Endothelial cell of umbilical vein (primary cell): Measurements from ENCODE around the gene RSRC1. TPM values are rescaled to one million over a fixed set of nuclear protein-coding genes. Genes with fewer than 3 reads are reported as not detected.

Experiments
- BruUV-seq: library from RNA; stranded (reverse); fragments of 400-500 nt; replicated peaks from 2 replicates; lab custom pipeline; 2021; lab: Mats Ljungman, UMichigan
- CTCF ChIA-PET: fragments of 300-600, 350-600 bp; sonication (Branson Sonifier 250); formaldehyde crosslinking; loops from one replicate; lab custom pipeline; 2021; ENCODE audit warnings: antibody characterized with exemption, inconsistent platforms; lab: Charles Lee
- POLR2A ChIA-PET: fragments of 300-600, 350-600 bp; sonication (Branson Sonifier 250); formaldehyde crosslinking; loops from one replicate; lab custom pipeline; 2021; ENCODE audit warnings: antibody characterized with exemption, inconsistent platforms; lab: Charles Lee
- DNase-seq: peaks from one replicate; pipeline ENCODE4 v3.0.0-alpha.2; 2011; ENCODE audit warnings: low read depth, low spot score
- FAIRE-seq: peaks from 2 replicates; lab custom pipeline; 2011; peaks lifted over from hg19 to GRCh38; lab: Jason Lieb, UNC
- H2AFZ ChIP-seq: 2 replicates; pipeline ENCODE4 v1.6.0; 2012; ENCODE audit warnings: low read depth, low read length, control low read depth, inconsistent platforms
- H3K27ac ChIP-seq: 2 replicates; pipeline ENCODE4 v1.5.1; 2011; ENCODE audit warnings: low read depth, mild to moderate bottlenecking, control low read depth, low read length, moderate library complexity; ENCODE audit not compliant: insufficient read depth
- H3K27me3 ChIP-seq, 2 experiments: 2 replicates each; pipeline versions ENCODE4 v1.6.0 to v1.6.1; 2011; ENCODE audit warnings: low read length in 2 of 2, mixed read lengths in 1 of 2; ENCODE audit not compliant: control insufficient read depth in 2 of 2, insufficient read depth in 2 of 2
- H3K36me3 ChIP-seq, 2 experiments: 2 replicates in 1 of 2; 3 replicates in 1 of 2; pipeline ENCODE4 v1.5.1; 2011; ENCODE audit warnings: low read length in 2 of 2, mild to moderate bottlenecking in 1 of 2, moderate library complexity in 1 of 2; ENCODE audit not compliant: control insufficient read depth in 2 of 2, insufficient read depth in 2 of 2; ENCODE audit errors: extremely low read depth in 1 of 2
- H3K4me1 ChIP-seq: 3 replicates; pipeline ENCODE4 v1.5.1; 2011; ENCODE audit warnings: mild to moderate bottlenecking, low read length; ENCODE audit not compliant: control insufficient read depth, insufficient read depth; ENCODE audit errors: extremely low read depth
- H3K4me2 ChIP-seq: 2 replicates; pipeline ENCODE4 v1.6.1; 2011; ENCODE audit warnings: low read length, control low read depth, mixed read lengths; ENCODE audit not compliant: insufficient read depth
- H3K4me3 ChIP-seq, 3 experiments: fragments of 200-600 bp in 1 of 3; sonication (generic), shearing (Covaris generic) in 1 of 3; replicated peaks in 1 of 3; 2 replicates each; pipeline ENCODE4 v1.5.1; 2011 to 2016; ENCODE audit warnings: control low read depth in 3 of 3, low read length in 3 of 3, mild to moderate bottlenecking in 2 of 3, inconsistent platforms in 1 of 3, low read depth in 1 of 3, moderate library complexity in 1 of 3; ENCODE audit not compliant: insufficient read depth in 1 of 3
- H3K79me2 ChIP-seq: 2 replicates; pipeline ENCODE4 v1.6.0; 2012; ENCODE audit warnings: low read length, inconsistent platforms; ENCODE audit not compliant: control insufficient read depth, insufficient read depth
- H3K9ac ChIP-seq: replicated peaks from 2 replicates; pipeline ENCODE3; 2011; ENCODE audit warnings: low read length, control low read depth; ENCODE audit not compliant: insufficient read depth; ENCODE audit errors: extremely low read depth
- H3K9me1 ChIP-seq: replicated peaks from 3 replicates; pipeline ENCODE4 v1.6.0; 2011; ENCODE audit warnings: mild to moderate bottlenecking, low read length; ENCODE audit not compliant: control insufficient read depth, insufficient read depth; ENCODE audit errors: extremely low read depth
- H3K9me3 ChIP-seq: replicated peaks from 2 replicates; pipeline ENCODE4 v1.5.1; 2012; ENCODE audit warnings: low read length, inconsistent platforms; ENCODE audit not compliant: control insufficient read depth, insufficient read depth
- H4K20me1 ChIP-seq: replicated peaks from 2 replicates; pipeline ENCODE3; 2011; ENCODE audit warnings: mild to moderate bottlenecking, low read length; ENCODE audit not compliant: control insufficient read depth, insufficient read depth; ENCODE audit errors: extremely low read depth
- CTCF ChIP-seq, 2 donors: IDR thresholded peaks; 1 replicate in 1 of 2; 2 replicates in 1 of 2; pipeline ENCODE4 v1.5.1; 2011; ENCODE audit warnings: low read length in 2 of 2, mild to moderate bottlenecking in 2 of 2, moderate library complexity in 2 of 2, control low read depth in 1 of 2, inconsistent platforms in 1 of 2, low read depth in 1 of 2; ENCODE audit not compliant: insufficient read depth in 1 of 2; ENCODE audit errors: extremely low read depth in 1 of 2
- FOS ChIP-seq: IDR thresholded peaks from 2 replicates; pipeline ENCODE4 v1.6.1; 2011; ENCODE audit warnings: mild to moderate bottlenecking, low read length, moderate library complexity, borderline replicate concordance; ENCODE audit not compliant: insufficient read depth
- GATA2 ChIP-seq: IDR thresholded peaks from 2 replicates; pipeline ENCODE4 v1.7.0; 2011; ENCODE audit warnings: low read depth, mild to moderate bottlenecking, moderate library complexity, mixed read lengths, low read length; ENCODE audit not compliant: insufficient read length, insufficient read depth
- JUN ChIP-seq: IDR thresholded peaks from 2 replicates; pipeline ENCODE4 v1.6.1; 2011; ENCODE audit warnings: borderline replicate concordance, low read depth; ENCODE audit not compliant: insufficient read length, insufficient read depth
- MAX ChIP-seq: IDR thresholded peaks from 2 replicates; pipeline ENCODE4 v1.6.1; 2011; ENCODE audit not compliant: insufficient read depth, insufficient read length
- MYC ChIP-seq: IDR thresholded peaks from one replicate; pipeline ENCODE4 v1.6.1; 2011; ENCODE audit warnings: mild to moderate bottlenecking, low read depth, low read length
- dilution Hi-C: fragments of 300-500 bp; cut with MboI; formaldehyde crosslinking; loops from one replicate; pipeline ENCODE4 v1.15.0; 2019; ENCODE audit warnings: low sequenced_read_pairs; ENCODE audit not compliant: extremely low pct_ligation_motif_present
- intact Hi-C: fragments of 100-400 bp; cut with micrococcal nuclease; formaldehyde crosslinking; loops from one replicate; pipeline ENCODE4 v1.10.0; 2022
- polyA plus RNA-seq, 4 experiments: library from polyadenylated mRNA; depleted of rRNA in 3 of 4; stranded (reverse) in 3 of 4; unstranded in 1 of 4; fragments of >200 nt; gene quantifications; 2 replicates each; pipeline versions ENCODE4 v1.2.1 to v1.2.3, GENCODE V29; 2011 to 2012; ENCODE audit warnings: missing spikeins in 1 of 4
- total RNA-seq: library from RNA; stranded (reverse); gene quantifications from 2 replicates; pipeline ENCODE4 v1.2.3, GENCODE V29; 2021

RSRC1 gene
- total and polyA plus RNA-seq, 2 donors (not counting 3 experiments of a cell fraction or from before 2014, with no cell fraction given): 1.8 to 25.4 TPM

- no TSS peak for BruUV-seq
- intact Hi-C loops (loop anchor here (2.0 to 5.0 kb wide), 2 partner anchors 75 to 93 kb away; partner anchors contain the start of gene GFM1), dilution Hi-C loops (no loop called here)
- no peak overlapping the region for H3K27ac ChIP-seq
- no peaks in the 10 kb centered on the region for H3K9me3 ChIP-seq
- no peak for DNase-seq
- no peaks in the 10 kb centered on the region for H4K20me1 ChIP-seq
- FAIRE-seq: no peak
- H3K4me1 ChIP-seq: no peaks in the 10 kb centered on the region
- TF ChIP-seq GATA2: no peak
- no peak for TF ChIP-seq MAX
- no peak for TF ChIP-seq CTCF (IDR thresholded peaks at IDR 0.05; ENCODE audit: extremely low read depth in 1 of 2, insufficient read depth in 1 of 2, low read depth in 1 of 2, low read length in 2 of 2)
- TF ChIP-seq MYC: no peak
- TF ChIP-seq JUN: no peak
- no peak for TF ChIP-seq FOS
- no peak overlapping the region for H3K4me3 ChIP-seq
- CTCF ChIA-PET: interaction anchor here (1.1 to 2.6 kb wide), 8 partner anchors 16 to 683 kb away, joined by 3 to 11 read pairs (median 4); partner anchors contain the start of gene GFM1
- H3K4me2 ChIP-seq: no peak overlapping the region
- no peaks in the 10 kb centered on the region for H3K36me3 ChIP-seq
- no peaks in the 10 kb centered on the region for H3K9me1 ChIP-seq
- H3K79me2 ChIP-seq: no peaks in the 10 kb centered on the region
- H3K27me3 ChIP-seq: no peaks in the 10 kb centered on the region
- POLR2A ChIA-PET: no interaction called here
- H3K9ac ChIP-seq: no peak overlapping the region
- no peak overlapping the region for H2AFZ ChIP-seq
Measured at GRCh38 chr3:158569794-158570193, 459.9 kb downstream of the RSRC1 start.
